H9 (cell line): Measurements from ENCODE around the gene FSHR. TPM values are rescaled to one million over a fixed set of nuclear protein-coding genes. Genes with fewer than 3 reads are reported as not detected.

ENCODE experiments used
- DNase-seq: peaks from one replicate; pipeline ENCODE4 v3.0.0-alpha.2; 2017
- H2AFZ ChIP-seq: one replicate; pipeline ENCODE4 v1.6.1; 2013; ENCODE audit warnings: mild to moderate bottlenecking, low read length, control low read depth, moderate library complexity
- H2AK5ac ChIP-seq: 2 replicates; pipeline ENCODE4 v1.6.1; 2013; ENCODE audit warnings: low read length, control low read depth, mixed read lengths; ENCODE audit not compliant: insufficient read length
- H2BK120ac ChIP-seq: one replicate; pipeline ENCODE4 v1.6.1; 2013; ENCODE audit warnings: low read depth, mild to moderate bottlenecking, low read length, control low read depth, inconsistent platforms; ENCODE audit not compliant: poor library complexity, severe bottlenecking
- H2BK12ac ChIP-seq: 2 replicates; pipeline ENCODE4 v1.6.1; 2013; ENCODE audit warnings: low read length, control low read depth, mixed read lengths, low read depth; ENCODE audit not compliant: insufficient read length
- H2BK15ac ChIP-seq: 2 replicates; pipeline ENCODE4 v1.6.1; 2013; ENCODE audit warnings: low read depth, low read length, control low read depth
- H2BK20ac ChIP-seq: one replicate; pipeline ENCODE4 v1.6.1; 2013; ENCODE audit warnings: low read depth, mild to moderate bottlenecking, low read length, control low read depth, inconsistent platforms; ENCODE audit not compliant: poor library complexity, severe bottlenecking
- H2BK5ac ChIP-seq: 2 replicates; pipeline ENCODE4 v1.6.1; 2013; ENCODE audit warnings: low read length, control low read depth, mixed read lengths; ENCODE audit not compliant: insufficient read length
- H3K14ac ChIP-seq: 2 replicates; pipeline ENCODE4 v1.6.1; 2013; ENCODE audit warnings: low read length, control low read depth; ENCODE audit not compliant: insufficient read depth
- H3K18ac ChIP-seq: 2 replicates; pipeline ENCODE4 v1.6.1; 2013; ENCODE audit warnings: low read depth, mild to moderate bottlenecking, mixed read lengths, low read length, control low read depth; ENCODE audit not compliant: insufficient read length
- H3K23ac ChIP-seq: 2 replicates; pipeline ENCODE4 v1.6.1; 2013; ENCODE audit warnings: low read length, control low read depth, mixed read lengths, low read depth; ENCODE audit not compliant: insufficient read length
- H3K23me2 ChIP-seq: 2 replicates; pipeline ENCODE4 v1.6.1; 2013; ENCODE audit warnings: low read depth, mild to moderate bottlenecking, mixed read lengths, low read length, control low read depth; ENCODE audit not compliant: insufficient read length, poor library complexity, severe bottlenecking
- H3K27ac ChIP-seq: 2 replicates; pipeline ENCODE4 v1.5.1; 2013; ENCODE audit warnings: low read length, control low read depth, mixed read lengths, low read depth; ENCODE audit not compliant: insufficient read length
- H3K27me3 ChIP-seq: 2 replicates; pipeline ENCODE4 v1.6.1; 2013; ENCODE audit warnings: low read length, control low read depth, inconsistent platforms; ENCODE audit not compliant: insufficient read depth
- H3K4ac ChIP-seq: 2 replicates; pipeline ENCODE4 v1.6.1; 2013; ENCODE audit warnings: low read depth, mild to moderate bottlenecking, control low read depth, inconsistent platforms, low read length, moderate library complexity
- H3K4me1 ChIP-seq: 2 replicates; pipeline ENCODE4 v1.6.1; 2013; ENCODE audit warnings: low read length, control low read depth, inconsistent platforms; ENCODE audit not compliant: insufficient read depth
- H3K4me2 ChIP-seq: 2 replicates; pipeline ENCODE4 v1.6.1; 2013; ENCODE audit warnings: low read length, control low read depth, mixed read lengths; ENCODE audit not compliant: insufficient read length, insufficient read depth
- H3K56ac ChIP-seq: 2 replicates; pipeline ENCODE4 v1.6.1; 2013; ENCODE audit warnings: low read depth, mild to moderate bottlenecking, mixed read lengths, low read length, control low read depth; ENCODE audit not compliant: insufficient read length
- H3K79me1 ChIP-seq: 2 replicates; pipeline ENCODE4 v1.6.1; 2013; ENCODE audit warnings: low read depth, mild to moderate bottlenecking, moderate library complexity, low read length, control low read depth, inconsistent platforms; ENCODE audit not compliant: insufficient read depth, poor library complexity, severe bottlenecking
- H3K79me2 ChIP-seq: 2 replicates; pipeline ENCODE4 v1.6.1; 2013; ENCODE audit warnings: low read length, control low read depth, inconsistent platforms; ENCODE audit not compliant: insufficient read depth
- H3K9ac ChIP-seq: 2 replicates; pipeline ENCODE4 v1.6.1; 2013; ENCODE audit warnings: low read length, control low read depth, mixed read lengths; ENCODE audit not compliant: insufficient read length; ENCODE audit errors: extremely low read depth
- H3K9me3 ChIP-seq: one replicate; pipeline ENCODE4 v1.6.1; 2013; ENCODE audit warnings: low read depth, low read length, inconsistent platforms; ENCODE audit not compliant: control insufficient read depth
- H3T11ph ChIP-seq: one replicate; pipeline ENCODE4 v1.6.1; 2013; ENCODE audit warnings: mild to moderate bottlenecking, low read length, control low read depth, inconsistent platforms
- H4K20me1 ChIP-seq: one replicate; pipeline ENCODE4 v1.6.1; 2013; ENCODE audit not compliant: control insufficient read depth, insufficient read length, insufficient read depth
- H4K5ac ChIP-seq: 2 replicates; pipeline ENCODE4 v1.6.1; 2013; ENCODE audit warnings: low read depth, mild to moderate bottlenecking, mixed read lengths, low read length, control low read depth; ENCODE audit not compliant: insufficient read length
- H4K8ac ChIP-seq: replicated peaks from 2 replicates; pipeline ENCODE4 v1.6.1; 2013; ENCODE audit warnings: low read length, control low read depth, mixed read lengths, low read depth; ENCODE audit not compliant: insufficient read length
- H4K91ac ChIP-seq: 2 replicates; pipeline ENCODE4 v1.6.1; 2013; ENCODE audit warnings: low read depth, mild to moderate bottlenecking, moderate library complexity, mixed read lengths, low read length, control low read depth; ENCODE audit not compliant: insufficient read length
- H3K27ac Mint-ChIP-seq, 3 experiments: 2 replicates in 2 of 3; 3 replicates in 1 of 3; pipeline ENCODE4 v1.8.0; 2020 to 2021; ENCODE audit warnings: mixed read lengths in 3 of 3, mild to moderate bottlenecking in 1 of 3, moderate library complexity in 1 of 3
- H3K27me3 Mint-ChIP-seq: 2 replicates; pipeline ENCODE4 v1.8.0; 2021; ENCODE audit warnings: low read depth, mild to moderate bottlenecking, moderate library complexity, mixed read lengths
- H3K36me3 Mint-ChIP-seq, 3 experiments: 2 replicates in 2 of 3; 3 replicates in 1 of 3; pipeline ENCODE4 v1.8.0; 2020 to 2021; ENCODE audit warnings: low read depth in 3 of 3, mixed read lengths in 3 of 3; ENCODE audit not compliant: insufficient read depth in 1 of 3
- H3K4me1 Mint-ChIP-seq, 2 experiments: 2 replicates each; pipeline ENCODE4 v1.8.0; 2020; ENCODE audit warnings: mixed read lengths in 2 of 2
- H3K4me3 Mint-ChIP-seq, 2 experiments: 2 replicates in 1 of 2; 3 replicates in 1 of 2; pipeline ENCODE4 v1.8.0; 2020 to 2021; ENCODE audit warnings: mild to moderate bottlenecking in 2 of 2, mixed read lengths in 2 of 2, moderate library complexity in 1 of 2
- H3K9me3 Mint-ChIP-seq, 2 experiments: 2 replicates in 1 of 2; 3 replicates in 1 of 2; pipeline ENCODE4 v1.8.0; 2020; ENCODE audit warnings: mild to moderate bottlenecking in 2 of 2, mixed read lengths in 2 of 2, moderate library complexity in 1 of 2
- WGBS: extraction: QIAGEN DNeasy Blood & Tissue Kit; methylation state at CpG from one replicate; pipeline ENCODE4 v1.1.7; 2013; ENCODE audit warnings: missing lambda C conversion rate, low lambda C conversion rate, mixed read lengths; ENCODE audit not compliant: insufficient read length; ENCODE audit errors: extremely low coverage; 5-methylcytosine and 5-hydroxymethylcytosine counted together
- total RNA-seq: library from RNA; stranded (reverse); gene quantifications from 2 replicates; pipeline ENCODE4 v1.2.1, GENCODE V29; 2021
- TF ChIP-seq, protein P1 (sequence below): fragments of 200-600 bp; sonication (generic); conservative IDR thresholded peaks from 3 replicates; pipeline ENCODE4 v1.8.0; 2021; ENCODE audit warnings: antibody characterized with exemption, mild to moderate bottlenecking

Gene FSHR
- total RNA-seq, 1 experiment from 2014 or later = not detected

DNA sequence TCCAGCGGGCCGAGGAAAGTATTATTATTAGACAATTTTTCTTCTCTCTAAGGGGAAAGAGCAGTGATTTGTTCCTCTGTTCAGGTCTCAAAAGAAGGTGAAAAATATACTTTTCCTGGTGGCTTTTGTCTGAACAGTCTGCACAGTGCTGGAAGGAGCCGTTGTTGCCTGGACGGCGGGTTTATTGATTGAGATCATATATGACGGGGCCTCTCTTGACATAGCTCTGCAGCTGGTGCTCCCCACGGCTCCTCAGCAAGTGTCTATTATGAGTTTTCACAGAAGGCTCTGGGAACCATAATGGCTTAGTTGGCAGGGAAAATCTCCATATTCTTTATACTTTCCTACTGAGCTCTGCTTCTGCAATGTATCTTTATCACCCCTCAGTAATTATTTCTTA, 42.9 kb downstream of the FSHR start:
- no peak overlapping the region for H2BK5ac ChIP-seq
- H3K14ac ChIP-seq = no peak overlapping the region
- H3K4me2 ChIP-seq = no peak overlapping the region
- no peaks in the 10 kb centered on the region for H3K79me1 ChIP-seq
- H4K5ac ChIP-seq = no peak overlapping the region
- H2BK15ac ChIP-seq = no peak overlapping the region
- H3K23ac ChIP-seq = no peak overlapping the region
- H3K23me2 ChIP-seq = no peaks in the 10 kb centered on the region
- H3K4me1 ChIP-seq = no peaks in the 10 kb centered on the region
- Mint-ChIP-seq H3K9me3 (no peaks in the 10 kb centered on the region), H3K4me1 (peaks cover 5 to 11% of the 10 kb centered on the region in 2 experiments), H3K27ac (no peak overlapping the region; a peak in 1 of 7 replicates), H3K4me3 (no peak overlapping the region), H3K27me3 (no peaks in the 10 kb centered on the region), H3K36me3 (no peaks in the 10 kb centered on the region)
- no peak overlapping the region for H2BK20ac ChIP-seq
- no peak overlapping the region for H2AFZ ChIP-seq
- no peak overlapping the region for H2AK5ac ChIP-seq
- no peak overlapping the region for H3K4ac ChIP-seq
- H3K27ac ChIP-seq = no peak overlapping the region
- H4K20me1 ChIP-seq = no peaks in the 10 kb centered on the region
- H3K9ac ChIP-seq = no peak overlapping the region
- H2BK12ac ChIP-seq = no peak overlapping the region
- no peak overlapping the region for H3K18ac ChIP-seq
- H3K27me3 ChIP-seq = no peaks in the 10 kb centered on the region
- H3K9me3 ChIP-seq = no peaks in the 10 kb centered on the region
- H3K79me2 ChIP-seq = no peaks in the 10 kb centered on the region
- no peak overlapping the region for H4K91ac ChIP-seq
- no CpG with 5 or more reads among the region's 7 CpGs for WGBS
- H3K56ac ChIP-seq = no peak overlapping the region
- H2BK120ac ChIP-seq = no peak overlapping the region
- H4K8ac ChIP-seq = no peak overlapping the region
- no peak for DNase-seq
- H3T11ph ChIP-seq = no peak overlapping the region
- TF ChIP-seq, protein P1, sequence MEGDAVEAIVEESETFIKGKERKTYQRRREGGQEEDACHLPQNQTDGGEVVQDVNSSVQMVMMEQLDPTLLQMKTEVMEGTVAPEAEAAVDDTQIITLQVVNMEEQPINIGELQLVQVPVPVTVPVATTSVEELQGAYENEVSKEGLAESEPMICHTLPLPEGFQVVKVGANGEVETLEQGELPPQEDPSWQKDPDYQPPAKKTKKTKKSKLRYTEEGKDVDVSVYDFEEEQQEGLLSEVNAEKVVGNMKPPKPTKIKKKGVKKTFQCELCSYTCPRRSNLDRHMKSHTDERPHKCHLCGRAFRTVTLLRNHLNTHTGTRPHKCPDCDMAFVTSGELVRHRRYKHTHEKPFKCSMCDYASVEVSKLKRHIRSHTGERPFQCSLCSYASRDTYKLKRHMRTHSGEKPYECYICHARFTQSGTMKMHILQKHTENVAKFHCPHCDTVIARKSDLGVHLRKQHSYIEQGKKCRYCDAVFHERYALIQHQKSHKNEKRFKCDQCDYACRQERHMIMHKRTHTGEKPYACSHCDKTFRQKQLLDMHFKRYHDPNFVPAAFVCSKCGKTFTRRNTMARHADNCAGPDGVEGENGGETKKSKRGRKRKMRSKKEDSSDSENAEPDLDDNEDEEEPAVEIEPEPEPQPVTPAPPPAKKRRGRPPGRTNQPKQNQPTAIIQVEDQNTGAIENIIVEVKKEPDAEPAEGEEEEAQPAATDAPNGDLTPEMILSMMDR = no peak
